Measurements from ENCODE around the gene PHYKPL. TPM values are rescaled to one million over a fixed set of nuclear protein-coding genes. Genes with fewer than 3 reads are reported as not detected.

Gene PHYKPL
- polyA plus RNA-seq, 1 donor (not counting 4 experiments of a cell fraction or from before 2014, with no cell fraction given), result 38.8 TPM

- H3K9me1 ChIP-seq (ENCODE audit: control insufficient read depth, extremely low read depth, insufficient read depth, low read length), result peaks cover 11% of the 10 kb centered on the region
- H2AFZ ChIP-seq (ENCODE audit: control insufficient read depth, low read length), result no peak overlapping the region
- no peaks in the 10 kb centered on the region for H3K27me3 ChIP-seq (ENCODE audit: control insufficient read depth, extremely low read depth, insufficient read depth, low read length)
- TF ChIP-seq, protein P1, sequence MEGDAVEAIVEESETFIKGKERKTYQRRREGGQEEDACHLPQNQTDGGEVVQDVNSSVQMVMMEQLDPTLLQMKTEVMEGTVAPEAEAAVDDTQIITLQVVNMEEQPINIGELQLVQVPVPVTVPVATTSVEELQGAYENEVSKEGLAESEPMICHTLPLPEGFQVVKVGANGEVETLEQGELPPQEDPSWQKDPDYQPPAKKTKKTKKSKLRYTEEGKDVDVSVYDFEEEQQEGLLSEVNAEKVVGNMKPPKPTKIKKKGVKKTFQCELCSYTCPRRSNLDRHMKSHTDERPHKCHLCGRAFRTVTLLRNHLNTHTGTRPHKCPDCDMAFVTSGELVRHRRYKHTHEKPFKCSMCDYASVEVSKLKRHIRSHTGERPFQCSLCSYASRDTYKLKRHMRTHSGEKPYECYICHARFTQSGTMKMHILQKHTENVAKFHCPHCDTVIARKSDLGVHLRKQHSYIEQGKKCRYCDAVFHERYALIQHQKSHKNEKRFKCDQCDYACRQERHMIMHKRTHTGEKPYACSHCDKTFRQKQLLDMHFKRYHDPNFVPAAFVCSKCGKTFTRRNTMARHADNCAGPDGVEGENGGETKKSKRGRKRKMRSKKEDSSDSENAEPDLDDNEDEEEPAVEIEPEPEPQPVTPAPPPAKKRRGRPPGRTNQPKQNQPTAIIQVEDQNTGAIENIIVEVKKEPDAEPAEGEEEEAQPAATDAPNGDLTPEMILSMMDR (optimal IDR thresholded peaks at IDR 0.05 in 1 of 3, IDR thresholded peaks at IDR 0.05 in 1 of 3, conservative IDR thresholded peaks at IDR 0.05 in 1 of 3; ENCODE audit: extremely low read depth in 1 of 3, insufficient read depth in 2 of 3, low read length in 3 of 3), result no peak
- no peak for TF ChIP-seq EZH2 (IDR thresholded peaks at IDR 0.05; ENCODE audit: low read length)
- no peak overlapping the region for H3K27ac ChIP-seq (ENCODE audit: control insufficient read depth, insufficient read depth, low read length)
- dilution Hi-C loops (cut with MboI; ENCODE audit: extremely low pct_ligation_motif_present, low sequenced_read_pairs), result no loop called here
- H3K9ac ChIP-seq (ENCODE audit: control insufficient read depth, extremely low read depth, insufficient read depth, low read length), result no peak overlapping the region
- FAIRE-seq (no peak), DNase-seq (ENCODE audit: low read depth, low spot score) (no peak)
- H3K36me3 ChIP-seq (ENCODE audit: control insufficient read depth in 2 of 2, extremely low read depth in 1 of 2, insufficient read depth in 2 of 2, low read length in 2 of 2), result peaks cover 40 to 57% of the 10 kb centered on the region in 2 experiments
- H3K9me3 ChIP-seq (ENCODE audit: control insufficient read depth, low read depth, low read length), result no peaks in the 10 kb centered on the region
- H3K4me3 ChIP-seq (ENCODE audit: control insufficient read depth in 2 of 3, extremely low read depth in 1 of 3, insufficient read depth in 2 of 3, low read depth in 1 of 3, low read length in 3 of 3), result no peak overlapping the region
- no peak overlapping the region for H3K4me2 ChIP-seq (ENCODE audit: control insufficient read depth, extremely low read depth, insufficient read depth, low read depth, low read length)
- H4K20me1 ChIP-seq (ENCODE audit: control insufficient read depth, extremely low read depth, insufficient read depth, low read length), result peaks cover 48% of the 10 kb centered on the region
- peaks cover 46% of the 10 kb centered on the region for H3K79me2 ChIP-seq (ENCODE audit: control insufficient read depth, insufficient read depth, low read length)
- H3K4me1 ChIP-seq (ENCODE audit: control insufficient read depth, extremely low read depth, insufficient read depth, low read length), result peaks cover 16% of the 10 kb centered on the region
Measured at GRCh38 chr5:178207917-178208280, 24.7 kb downstream of the PHYKPL start.

- Histone ChIP-seq H3K36me3 (ENCODE audit: control insufficient read depth in 2 of 2, extremely low read depth in 1 of 2, insufficient read depth in 2 of 2, low read length in 2 of 2) (peaks cover 36 to 51% of the 10 kb centered on the region in 2 experiments), H3K9me1 (ENCODE audit: control insufficient read depth, extremely low read depth, insufficient read depth, low read length) (peaks cover 11% of the 10 kb centered on the region), H3K27ac (ENCODE audit: control insufficient read depth, insufficient read depth, low read length) (no peak overlapping the region), H3K79me2 (ENCODE audit: control insufficient read depth, insufficient read depth, low read length) (peaks cover 46% of the 10 kb centered on the region), H3K27me3 (ENCODE audit: control insufficient read depth, extremely low read depth, insufficient read depth, low read length) (no peaks in the 10 kb centered on the region), H2AFZ (ENCODE audit: control insufficient read depth, low read length) (no peak overlapping the region), H3K9ac (ENCODE audit: control insufficient read depth, extremely low read depth, insufficient read depth, low read length) (no peak overlapping the region), H3K4me1 (ENCODE audit: control insufficient read depth, extremely low read depth, insufficient read depth, low read length) (peaks cover 16% of the 10 kb centered on the region), H4K20me1 (ENCODE audit: control insufficient read depth, extremely low read depth, insufficient read depth, low read length) (peaks cover 45% of the 10 kb centered on the region), H3K4me2 (ENCODE audit: control insufficient read depth, extremely low read depth, insufficient read depth, low read depth, low read length) (peak overlapping the region; percentile 95), H3K4me3 (ENCODE audit: control insufficient read depth in 2 of 3, extremely low read depth in 1 of 3, insufficient read depth in 2 of 3, low read depth in 1 of 3, low read length in 3 of 3) (no peak overlapping the region), H3K9me3 (ENCODE audit: control insufficient read depth, low read depth, low read length) (no peaks in the 10 kb centered on the region)
- TF ChIP-seq EZH2 (IDR thresholded peaks at IDR 0.05; ENCODE audit: low read length), result no peak
- TF ChIP-seq, protein P1 (optimal IDR thresholded peaks at IDR 0.05 in 1 of 3, IDR thresholded peaks at IDR 0.05 in 1 of 3, conservative IDR thresholded peaks at IDR 0.05 in 1 of 3; ENCODE audit: extremely low read depth in 1 of 3, insufficient read depth in 2 of 3, low read length in 3 of 3), result no peak
- no peak for DNase-seq (ENCODE audit: low read depth, low spot score)
- dilution Hi-C loops (cut with MboI; ENCODE audit: extremely low pct_ligation_motif_present, low sequenced_read_pairs), result no loop called here
- FAIRE-seq, result peak; percentile 72
Measured at GRCh38 chr5:178207183-178207916, 25.3 kb downstream of the PHYKPL start.
